Ovary (tissue), 9 donors: ENCODE results near the gene SUPT6H. TPM values are rescaled to one million over a fixed set of nuclear protein-coding genes. Genes with fewer than 3 reads are reported as not detected.

Experiments used
- DNase-seq, 5 donors: peaks; one replicate each; pipeline ENCODE4 v3.0.0-alpha.2; 2019 to 2020
- H3K27ac ChIP-seq, 2 donors: fragments of 200-600 bp; one replicate each; pipeline versions ENCODE4 v1.5.1 to v1.8.0; 2019 to 2022
- H3K27me3 ChIP-seq: fragments of 200-600 bp; one replicate; pipeline ENCODE4 v1.8.0; 2022
- H3K36me3 ChIP-seq: fragments of 200-600 bp; sonication (generic); one replicate; pipeline ENCODE4 v1.5.1; 2019
- H3K4me1 ChIP-seq: one replicate; pipeline ENCODE4 v1.8.1; 2013; ENCODE audit warnings: mild to moderate bottlenecking, moderate library complexity; ENCODE audit not compliant: insufficient read depth
- H3K4me3 ChIP-seq: fragments of 200-600 bp; sonication (generic); one replicate; pipeline ENCODE4 v1.5.1; 2017
- H3K9me3 ChIP-seq, 2 donors: fragments of 200-600 bp in 1 of 2; sonication (generic) in 1 of 2; one replicate each; pipeline versions ENCODE4 v1.5.1 to v1.8.1; 2013 to 2019; ENCODE audit warnings: mild to moderate bottlenecking in 1 of 2, moderate library complexity in 1 of 2
- CTCF ChIP-seq, 3 donors: fragments of 450-650 bp in 2 of 3; fragments of 200-600 bp in 1 of 3; IDR thresholded peaks; one replicate each; pipeline versions ENCODE4 v1.5.1 to v1.8.0; 2016 to 2022; ENCODE audit warnings: antibody characterized with exemption in 3 of 3, mild to moderate bottlenecking in 1 of 3
- EP300 ChIP-seq: sonication (generic); formaldehyde crosslinking; IDR thresholded peaks from one replicate; pipeline ENCODE4 v1.6.1; 2017; ENCODE audit warnings: antibody characterized with exemption
- POLR2A ChIP-seq: fragments of 450-650 bp; IDR thresholded peaks from one replicate; pipeline ENCODE4 v1.6.1; 2017; ENCODE audit warnings: antibody characterized with exemption, mild to moderate bottlenecking, moderate library complexity
- WGBS, 3 donors: extraction: QIAGEN DNeasy Blood & Tissue Kit in 1 of 3; methylation state at CpG; one replicate each; pipeline versions ENCODE4 v1.1.5 to v1.1.7; 2013 to 2017; 5-methylcytosine and 5-hydroxymethylcytosine counted together
- intact Hi-C, 4 donors: fragments of 100-400 bp; cut with DNase I; formaldehyde crosslinking; loops; one replicate each; pipeline versions ENCODE4 v1.11.0 to v1.15.1; 2022 to 2023
- polyA plus RNA-seq, 2 donors: library from polyadenylated mRNA; stranded (reverse); fragments of 200-250 nt in 1 of 2; fragments of 350-450 nt in 1 of 2; fragmentation: Illumina TruSeq in 1 of 2; extraction: RNeasy Lipid Tissue Mini Kit (QIAGEN cat#74804) in 1 of 2; gene quantifications; one replicate each; pipeline ENCODE4 v1.2.3, GENCODE V29; 2013 to 2014
- total RNA-seq, 7 donors: library from RNA; depleted of rRNA in 2 of 7; stranded (reverse); fragments of >200 nt in 2 of 7; fragmentation: NEBNext Ultra II Directional in 3 of 7; extraction: Animal tissue kit (Norgen Biotek cat#: 25700) in 3 of 7; gene quantifications; one replicate each; pipeline versions ENCODE4 v1.1.0 to v1.2.4, GENCODE V29; 2016 to 2023
- donor health status: DM: no; HTN: no; CAD: no; lungs with moderate emphysema.
- donor health status: DM: no; HTN: no; CAD: no.
- donor health status: Bipolar disorder and iron deficiency.
- donor health status: DM: yes; HTN: yes; CAD: no.
- donor health status: DM: no; HTN: no; CAD: no.
- donor health status: DM: yes; HTN: yes; CAD: no.

The SUPT6H gene
- total and polyA plus RNA-seq, 9 donors, result 34.8 to 83.8 (median 67.2) TPM

GRCh38 chr17:28724500-28725165, 62.6 kb downstream of the SUPT6H start:
- no peak overlapping the region for H3K4me3 ChIP-seq
- H3K36me3 ChIP-seq, result no peaks in the 10 kb centered on the region
- 68 to 78% (median 73%) methylated on average over 10 of the region's 10 CpGs for WGBS, 3 donors
- H3K4me1 ChIP-seq, result peaks cover 11% of the 10 kb centered on the region
- no peaks in the 10 kb centered on the region for H3K27me3 ChIP-seq
- H3K27ac ChIP-seq, result no peak overlapping the region
- no peak for DNase-seq
- intact Hi-C loops, result loop anchor here in 1 of 4 donors (10.0 kb wide), 1 partner anchor 170 kb away; the partner anchor contains the start of gene FLOT2
- no peaks in the 10 kb centered on the region for H3K9me3 ChIP-seq
- TF ChIP-seq CTCF (IDR thresholded peaks at IDR 0.05) (no peak), EP300 (no peak), POLR2A (no peak)

- WGBS, 3 donors, result 12 to 18% (median 13%) methylated on average over 20 of the region's 20 CpGs
- H3K4me1 ChIP-seq, result peaks cover 11% of the 10 kb centered on the region
- H3K9me3 ChIP-seq, result no peaks in the 10 kb centered on the region
- TF ChIP-seq CTCF (IDR thresholded peaks at IDR 0.05) (no peak), POLR2A (no peak), EP300 (no peak)
- no peaks in the 10 kb centered on the region for H3K27me3 ChIP-seq
- peak overlapping the region; percentile 86 for H3K4me3 ChIP-seq
- no peak for DNase-seq
- H3K36me3 ChIP-seq, result no peaks in the 10 kb centered on the region
- intact Hi-C loops, result loop anchor here in 1 of 4 donors (10.0 kb wide), 1 partner anchor 170 kb away; the partner anchor contains the start of gene FLOT2
- H3K27ac ChIP-seq, result no peak overlapping the region
Measured at GRCh38 chr17:28725166-28725659, 63.2 kb downstream of the SUPT6H start.

DNA sequence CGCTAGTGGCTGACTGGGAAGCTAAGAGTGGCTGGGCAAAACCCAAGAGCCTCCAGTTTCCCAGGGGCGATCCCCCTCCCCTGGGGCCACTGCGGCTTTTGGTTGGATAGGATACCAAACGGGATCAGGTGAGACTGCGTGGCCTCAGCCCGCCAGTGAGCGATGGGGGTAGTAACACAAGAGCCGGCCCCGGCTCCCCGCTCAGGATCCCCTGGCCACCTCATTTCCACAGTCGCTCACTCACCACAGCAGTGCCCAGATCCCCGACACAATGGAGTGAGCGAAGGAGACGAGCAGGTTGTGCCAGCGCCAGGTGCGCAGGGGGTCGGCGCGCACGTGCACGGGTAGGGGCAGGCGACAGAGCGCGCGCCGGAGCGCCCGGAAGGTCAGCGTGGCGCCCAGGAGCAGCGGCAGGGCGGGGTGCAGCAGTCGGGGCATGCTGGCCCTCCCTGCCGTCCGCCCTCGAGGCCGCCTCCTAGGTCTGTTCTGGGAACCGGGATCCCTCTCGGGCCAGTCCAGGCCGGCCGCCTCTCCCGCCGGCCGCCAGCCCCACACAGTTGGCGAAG, 63.7 kb downstream of the SUPT6H start:
- intact Hi-C loops, result loop anchor here in 2 of 4 donors (2.0 to 10.0 kb wide), 2 partner anchors 25 to 169 kb away; partner anchors contain the start of gene FLOT2 (in 1 of the 2)
- no peaks in the 10 kb centered on the region for H3K9me3 ChIP-seq
- no peak overlapping the region for H3K27ac ChIP-seq
- WGBS, 3 donors, result 0 to 2% (median 1%) methylated on average over 30 to 45 of the region's 45 CpGs
- H3K4me3 ChIP-seq, result peak overlapping the region; percentile 86
- H3K36me3 ChIP-seq, result no peaks in the 10 kb centered on the region
- peak in 4 of 5 donors; percentile 54 to 74 (median 68) for DNase-seq
- H3K27me3 ChIP-seq, result no peaks in the 10 kb centered on the region
- H3K4me1 ChIP-seq, result peaks cover 10% of the 10 kb centered on the region
- TF ChIP-seq EP300 (no peak), CTCF (IDR thresholded peaks at IDR 0.05) (no peak)

DNA sequence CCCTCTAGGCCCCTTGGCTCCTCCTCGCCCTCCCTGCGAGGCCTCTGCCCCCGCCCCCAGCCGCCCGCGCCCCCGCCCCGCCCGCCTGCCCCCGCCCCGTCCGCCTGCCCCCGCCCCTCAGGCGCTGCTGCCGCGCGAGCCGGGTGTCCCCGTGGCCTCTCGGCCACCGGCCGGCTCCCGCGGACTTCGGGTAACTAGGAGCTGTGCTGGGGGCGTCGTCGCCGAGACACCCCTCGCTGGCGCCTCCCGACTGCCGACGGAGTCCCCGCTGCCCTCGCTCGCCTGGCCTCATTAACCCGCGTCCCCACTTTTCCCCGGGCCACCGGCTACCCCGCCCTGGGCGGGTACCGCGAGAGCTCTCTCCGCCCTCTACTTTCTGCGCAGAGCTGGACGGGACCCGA, 64.2 kb downstream of the SUPT6H start, which contains the start of gene TLCD1:
Gene TLCD1, minus strand, starts transcription at position 8 of the 401 bp plus-strand sequence. CDS start 136 bp downstream, outside the sequence.
- peak within 1 kb of the TSS; percentile 47 to 95 for H3K27ac ChIP-seq
- WGBS, 3 donors, result 0 to 1% (median 0%) methylated on average over 26 to 49 of the region's 49 CpGs
- H3K36me3 ChIP-seq, result no peaks in the 10 kb centered on the region
- no peaks in the 10 kb centered on the region for H3K9me3 ChIP-seq
- peak within 1 kb of the TSS; percentile 86 for H3K4me3 ChIP-seq
- DNase-seq, result peak in 1 of 5 donors; percentile 53
- TF ChIP-seq POLR2A (no peak), CTCF (IDR thresholded peaks at IDR 0.05) (no peak), EP300 (no peak)
- H3K27me3 ChIP-seq, result no peaks in the 10 kb centered on the region
- H3K4me1 ChIP-seq, result peaks cover 7% of the 10 kb centered on the region
- intact Hi-C loops, result loop anchor here in 2 of 4 donors (2.0 to 10.0 kb wide), 2 partner anchors 25 to 169 kb away; partner anchors contain the start of gene FLOT2 (in 1 of the 2)
